RWPE2 (cell line): ENCODE results near the gene NECAB2.

ENCODE experiments used
- ATAC-seq: fragments of 200-7000 bp; cut with Tn5 transposase; 3 replicates; pipeline ENCODE4 v1.9.1; 2021; ENCODE audit warnings: low read depth
- DNase-seq: peaks from one replicate; pipeline ENCODE4 v3.0.0-alpha.2; 2020; ENCODE audit warnings: low spot score
- H3K27ac ChIP-seq: fragments of 450-650 bp; 2 replicates; pipeline ENCODE4 v1.5.1; 2017; ENCODE audit warnings: mild to moderate bottlenecking; ENCODE audit not compliant: poor library complexity, severe bottlenecking
- H3K27me3 ChIP-seq: fragments of 250-450 bp; sonication (Bioruptor Pico); 2 replicates; pipeline ENCODE4 v1.5.1; 2021; ENCODE audit warnings: mild to moderate bottlenecking, moderate library complexity; ENCODE audit not compliant: insufficient read depth, poor library complexity, severe bottlenecking
- H3K36me3 ChIP-seq: fragments of 250-450 bp; sonication (Bioruptor Pico); 2 replicates; pipeline ENCODE4 v1.5.1; 2020; ENCODE audit warnings: low read depth, mild to moderate bottlenecking, moderate library complexity
- H3K4me1 ChIP-seq: fragments of 250-450 bp; sonication (Bioruptor Pico); 2 replicates; pipeline ENCODE4 v1.5.1; 2021; ENCODE audit warnings: mild to moderate bottlenecking, moderate library complexity; ENCODE audit not compliant: insufficient read depth, poor library complexity, severe bottlenecking
- H3K4me3 ChIP-seq: fragments of 250-450 bp; sonication (Bioruptor Pico); 2 replicates; pipeline ENCODE4 v1.5.1; 2021; ENCODE audit warnings: mild to moderate bottlenecking, moderate library complexity; ENCODE audit not compliant: severe bottlenecking
- H3K9me3 ChIP-seq: fragments of 250-450 bp; sonication (Bioruptor Pico); 2 replicates; pipeline ENCODE4 v1.5.1; 2021; ENCODE audit warnings: mild to moderate bottlenecking, moderate library complexity; ENCODE audit not compliant: severe bottlenecking
- TF ChIP-seq, protein P1 (sequence below): fragments of 450-650 bp; IDR thresholded peaks from one replicate; pipeline ENCODE4 v1.5.1; 2017; ENCODE audit warnings: mild to moderate bottlenecking, moderate library complexity; ENCODE audit not compliant: poor library complexity, severe bottlenecking

Gene NECAB2

DNA sequence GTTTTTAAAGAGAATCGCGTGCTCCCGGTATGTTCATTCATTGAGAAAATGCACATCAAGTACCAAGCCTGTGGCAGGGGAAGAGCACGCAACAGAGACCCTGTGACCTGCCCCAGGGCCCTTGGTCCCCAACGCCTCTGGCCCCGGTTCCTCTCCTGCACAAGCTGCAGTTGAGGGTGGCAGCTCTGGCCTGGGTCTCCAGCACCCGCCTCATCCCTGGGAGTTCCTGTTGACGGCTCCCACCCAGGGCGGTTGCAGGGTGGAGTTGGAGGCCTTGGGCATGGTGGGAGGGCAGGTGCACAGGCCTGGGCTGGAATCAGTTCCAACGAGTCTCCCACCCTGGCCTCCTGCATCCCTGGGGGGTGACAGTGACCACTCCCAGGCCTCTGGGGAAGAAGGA, 5.0 kb downstream of the NECAB2 start:
- TF ChIP-seq, protein P1, sequence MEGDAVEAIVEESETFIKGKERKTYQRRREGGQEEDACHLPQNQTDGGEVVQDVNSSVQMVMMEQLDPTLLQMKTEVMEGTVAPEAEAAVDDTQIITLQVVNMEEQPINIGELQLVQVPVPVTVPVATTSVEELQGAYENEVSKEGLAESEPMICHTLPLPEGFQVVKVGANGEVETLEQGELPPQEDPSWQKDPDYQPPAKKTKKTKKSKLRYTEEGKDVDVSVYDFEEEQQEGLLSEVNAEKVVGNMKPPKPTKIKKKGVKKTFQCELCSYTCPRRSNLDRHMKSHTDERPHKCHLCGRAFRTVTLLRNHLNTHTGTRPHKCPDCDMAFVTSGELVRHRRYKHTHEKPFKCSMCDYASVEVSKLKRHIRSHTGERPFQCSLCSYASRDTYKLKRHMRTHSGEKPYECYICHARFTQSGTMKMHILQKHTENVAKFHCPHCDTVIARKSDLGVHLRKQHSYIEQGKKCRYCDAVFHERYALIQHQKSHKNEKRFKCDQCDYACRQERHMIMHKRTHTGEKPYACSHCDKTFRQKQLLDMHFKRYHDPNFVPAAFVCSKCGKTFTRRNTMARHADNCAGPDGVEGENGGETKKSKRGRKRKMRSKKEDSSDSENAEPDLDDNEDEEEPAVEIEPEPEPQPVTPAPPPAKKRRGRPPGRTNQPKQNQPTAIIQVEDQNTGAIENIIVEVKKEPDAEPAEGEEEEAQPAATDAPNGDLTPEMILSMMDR: no peak
- DNase-seq (no peak), ATAC-seq (no peak)
- no peaks in the 10 kb centered on the region for H3K9me3 ChIP-seq
- H3K4me3 ChIP-seq: no peak overlapping the region
- H3K27ac ChIP-seq: no peak overlapping the region
- H3K36me3 ChIP-seq: no peaks in the 10 kb centered on the region
- H3K4me1 ChIP-seq: no peaks in the 10 kb centered on the region
- H3K27me3 ChIP-seq: peaks cover 5% of the 10 kb centered on the region

DNA sequence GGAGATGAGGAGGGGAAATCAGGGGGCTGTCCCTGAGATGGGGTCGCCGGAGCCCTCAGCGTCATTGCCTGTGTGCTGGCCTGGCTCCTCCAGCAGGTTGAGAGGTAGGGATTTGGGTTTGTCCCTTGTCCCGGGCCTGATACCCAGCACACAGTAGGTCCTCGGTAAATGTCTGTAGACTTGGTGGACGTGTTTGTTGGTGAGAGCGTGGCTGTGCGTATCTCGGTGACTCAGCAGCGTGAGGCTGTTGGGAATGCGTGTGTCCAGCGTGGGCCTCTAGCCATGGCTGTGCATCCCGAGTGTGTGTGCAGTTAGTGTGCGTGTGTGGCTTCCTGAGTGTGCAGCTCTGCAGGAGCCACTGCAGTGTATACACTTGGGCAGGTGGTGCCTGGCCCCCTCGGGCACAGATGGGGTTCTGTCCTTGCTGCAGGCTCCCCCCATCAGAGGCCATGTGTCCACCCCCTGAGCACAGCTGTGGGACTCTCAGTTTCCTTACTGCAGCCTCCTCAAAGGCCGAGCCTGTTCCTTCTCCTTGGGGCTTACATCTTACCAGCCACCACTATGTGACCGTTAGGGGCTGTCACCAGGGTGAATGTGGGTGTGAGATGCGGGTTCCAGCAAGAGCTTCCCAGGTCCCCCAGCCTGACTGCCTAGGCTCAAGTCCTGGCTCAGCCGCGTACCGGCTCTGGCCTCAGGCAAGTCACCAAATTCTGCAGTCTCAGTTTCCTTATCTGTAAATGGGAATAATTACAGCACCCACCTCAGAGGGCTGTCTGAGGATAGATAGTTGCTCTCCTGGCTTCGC, 5.7 kb downstream of the NECAB2 start:
- H3K9me3 ChIP-seq: no peaks in the 10 kb centered on the region
- H3K36me3 ChIP-seq: no peaks in the 10 kb centered on the region
- DNase-seq (no peak), ATAC-seq (no peak)
- no peak overlapping the region for H3K4me3 ChIP-seq
- H3K4me1 ChIP-seq: no peaks in the 10 kb centered on the region
- TF ChIP-seq, protein P1: no peak
- H3K27me3 ChIP-seq: peaks cover 5% of the 10 kb centered on the region
- H3K27ac ChIP-seq: no peak overlapping the region

DNA sequence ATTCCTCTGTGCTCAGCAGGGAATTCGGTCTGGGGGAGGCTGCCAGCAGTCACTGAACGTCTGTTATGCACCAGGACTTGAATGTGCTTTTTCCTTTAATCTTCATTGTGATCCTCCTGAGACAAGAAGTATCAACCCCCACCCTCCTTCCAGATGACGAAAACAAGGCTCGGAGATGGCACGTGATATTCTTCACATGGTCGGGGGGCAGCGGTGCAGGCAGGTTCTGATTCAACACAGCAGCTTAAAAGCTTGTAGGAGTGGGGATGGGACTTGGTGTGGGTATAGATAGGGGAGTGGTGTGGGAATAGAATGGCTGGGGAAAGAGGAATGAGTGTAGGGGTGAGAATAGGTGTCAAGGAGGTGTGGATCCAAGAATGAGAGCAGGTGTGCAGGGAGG, 6.4 kb downstream of the NECAB2 start:
- TF ChIP-seq, protein P1: no peak
- no peak overlapping the region for H3K27ac ChIP-seq
- H3K9me3 ChIP-seq: no peaks in the 10 kb centered on the region
- ATAC-seq (no peak), DNase-seq (no peak)
- H3K36me3 ChIP-seq: no peaks in the 10 kb centered on the region
- no peaks in the 10 kb centered on the region for H3K4me1 ChIP-seq
- H3K4me3 ChIP-seq: no peak overlapping the region
- H3K27me3 ChIP-seq: no peaks in the 10 kb centered on the region

DNA sequence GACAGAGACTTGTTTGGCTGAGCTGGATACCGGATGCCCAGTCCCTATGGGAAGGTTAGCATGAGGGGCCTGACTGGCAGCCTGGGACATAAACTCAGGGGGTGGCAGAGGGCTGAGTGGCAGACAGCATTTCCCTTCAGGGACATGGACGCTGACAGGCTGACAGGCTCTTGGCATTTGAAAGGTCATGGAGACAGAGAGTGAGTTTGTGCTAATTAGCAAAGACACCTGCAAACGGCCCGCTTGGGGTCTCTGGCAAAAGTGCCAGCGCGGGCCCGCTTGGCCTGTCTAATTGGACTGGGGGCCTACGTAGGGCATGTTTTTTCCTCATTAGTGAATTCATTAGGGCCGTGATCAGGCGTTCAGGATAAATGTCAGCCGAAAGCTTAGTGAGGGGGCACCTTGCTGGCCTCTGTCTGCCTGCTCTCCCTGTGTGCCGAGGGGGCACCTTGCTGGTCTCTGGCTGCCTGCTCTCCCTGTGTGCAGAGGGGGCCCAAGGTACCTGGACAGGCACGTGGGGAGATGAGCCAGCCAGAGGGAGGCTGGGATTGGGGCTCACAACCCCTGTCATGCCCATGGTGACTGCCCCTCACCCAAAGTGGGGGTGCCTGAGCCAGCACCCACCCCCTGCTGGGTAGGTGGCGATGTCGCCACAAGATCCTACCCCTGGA, 7.7 kb downstream of the NECAB2 start:
- H3K4me3 ChIP-seq: no peak overlapping the region
- no peak for DNase-seq

More for the DNA sequence above, 7.7 kb downstream of the NECAB2 start:
- Histone ChIP-seq H3K36me3 (no peaks in the 10 kb centered on the region), H3K9me3 (no peaks in the 10 kb centered on the region), H3K27ac (no peak overlapping the region), H3K27me3 (no peaks in the 10 kb centered on the region), H3K4me1 (no peaks in the 10 kb centered on the region)
- TF ChIP-seq, protein P1: no peak
- no peak for ATAC-seq
